Measurements from ENCODE around the gene LIFR.

GRCh38 chr5:38602641-38603040, 46.2 kb upstream of the LIFR start:
- no peak for TF ChIP-seq CTCF (IDR thresholded peaks at IDR 0.05)
- no peak for TF ChIP-seq POLR2AphosphoS5 (IDR thresholded peaks at IDR 0.05; ENCODE audit: low read depth, low read length)
- no peak for TF ChIP-seq REST (IDR thresholded peaks at IDR 0.05; ENCODE audit: insufficient read depth in 1 of 2, low read depth in 2 of 2, low read length in 1 of 2)
- no peak for TF ChIP-seq TCF7L2 (IDR thresholded peaks at IDR 0.05; ENCODE audit: low read depth, low read length)
